ENCODE measurements around the gene ARHGEF28.

The ARHGEF28 gene

DNA sequence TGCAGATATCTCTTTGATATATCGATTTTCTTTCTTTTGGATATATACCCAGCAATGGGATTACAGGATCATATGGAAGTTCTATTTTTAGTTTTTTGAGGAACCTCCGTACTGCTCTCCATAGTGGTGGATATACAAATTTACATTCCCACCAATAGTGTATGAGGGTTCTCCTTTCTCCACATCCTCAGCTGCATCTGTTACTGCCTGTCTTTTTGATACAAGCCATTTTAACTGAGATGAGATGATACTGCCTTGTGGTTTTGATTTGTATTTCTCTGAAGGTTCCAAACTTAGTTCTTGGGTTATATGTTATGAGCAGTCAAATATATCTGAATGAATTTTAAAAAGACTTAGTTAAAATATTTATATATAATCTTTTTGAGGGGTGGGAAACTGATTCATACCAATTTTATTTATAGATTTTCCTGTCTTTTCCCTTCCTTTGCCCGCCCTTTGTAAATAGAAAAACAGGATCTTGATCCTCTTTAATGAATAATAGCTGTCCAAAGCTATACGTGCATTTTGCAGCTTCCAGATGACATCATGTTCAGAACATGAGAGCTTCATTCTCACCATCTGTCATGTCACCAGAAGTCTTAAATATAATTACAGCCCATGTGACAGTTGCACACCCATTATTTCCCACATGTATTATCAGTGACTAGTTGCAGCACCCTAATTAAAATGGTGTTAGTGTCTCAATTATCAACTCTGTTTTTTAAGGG lies 6.2 kb upstream of the ARHGEF28 start:
- DNase-seq = no peak

DNA sequence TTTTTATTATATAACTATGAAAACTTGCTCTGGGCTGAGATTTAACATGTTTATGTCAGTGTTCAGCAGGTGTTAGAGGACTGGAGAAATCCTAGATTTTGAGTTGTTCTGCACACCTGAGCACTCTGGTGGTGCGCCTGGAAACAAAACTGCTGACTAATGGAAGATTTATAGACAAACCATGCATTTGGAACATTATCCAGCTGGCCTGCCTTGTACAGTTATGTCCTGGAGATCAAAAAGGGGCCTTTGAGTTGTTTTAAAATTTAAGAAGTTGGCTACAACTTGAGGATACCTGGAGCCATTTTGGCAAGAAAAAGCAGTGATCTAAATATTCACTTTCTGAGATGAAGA lies 5.7 kb upstream of the ARHGEF28 start:
- DNase-seq = no peak

DNA sequence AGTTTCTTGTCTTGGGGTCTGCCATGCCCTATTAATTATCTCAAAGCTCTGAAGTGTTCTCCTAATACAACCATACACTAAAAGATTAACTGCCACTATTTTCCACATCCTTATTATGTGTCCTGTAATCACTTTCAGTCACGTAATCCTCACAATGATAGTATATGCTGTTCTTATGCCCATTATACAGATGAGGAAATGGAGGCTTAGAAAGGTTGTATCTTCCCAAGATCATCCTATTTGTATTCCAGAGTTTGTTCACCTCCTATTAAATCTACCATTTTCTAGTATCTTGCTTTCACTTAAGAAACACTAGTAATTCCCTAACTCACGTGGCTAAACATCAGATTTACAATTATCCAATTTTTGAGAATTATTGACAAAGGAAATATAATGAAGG lies 2.9 kb upstream of the ARHGEF28 start:
- DNase-seq = no peak

DNA sequence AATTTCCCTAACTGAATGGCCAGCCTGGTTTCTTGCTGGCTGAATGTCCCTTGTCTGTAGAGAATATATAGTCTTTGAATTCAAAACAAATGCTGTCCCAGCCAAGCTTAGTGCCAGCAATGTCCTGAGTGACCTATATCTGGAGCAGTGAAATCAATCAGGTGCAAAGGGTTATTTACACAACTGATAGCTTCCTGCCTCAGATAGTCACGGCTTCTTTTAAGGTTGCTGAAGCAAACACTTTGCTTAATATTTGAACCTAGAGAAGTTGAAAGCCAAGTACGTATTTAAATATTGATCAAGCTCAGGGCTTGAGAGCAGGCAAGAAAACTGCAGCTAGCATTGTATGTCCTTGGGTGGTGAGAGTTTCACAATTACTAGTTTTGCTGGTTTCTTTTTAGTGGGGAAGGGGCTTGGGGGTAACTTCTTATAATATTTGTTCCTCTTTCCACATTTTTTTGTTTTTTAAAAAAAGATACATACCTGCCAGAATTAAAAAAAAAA lies 2.0 kb upstream of the ARHGEF28 start:
- DNase-seq = no peak

DNA sequence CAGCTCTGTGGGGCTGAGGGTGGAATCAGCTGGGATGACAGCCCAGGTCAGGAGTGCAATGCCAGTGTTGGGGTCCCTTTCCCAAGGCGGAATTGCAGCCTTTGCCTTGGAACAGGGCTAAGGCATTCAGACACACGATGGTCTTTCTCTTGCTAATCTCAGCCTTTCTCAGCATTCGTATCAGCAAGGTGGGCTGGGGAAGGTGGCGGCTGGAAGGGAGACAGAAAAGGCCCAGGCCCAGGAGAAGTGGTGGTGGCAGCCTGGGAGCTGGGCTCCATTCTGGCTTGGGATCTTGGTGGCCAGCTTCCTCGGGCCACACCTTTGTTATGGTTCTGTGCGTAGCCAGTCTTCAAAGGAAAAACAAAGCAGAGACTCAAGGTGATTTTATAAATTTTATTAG lies 1.1 kb upstream of the ARHGEF28 start:
- no peak for DNase-seq

DNA sequence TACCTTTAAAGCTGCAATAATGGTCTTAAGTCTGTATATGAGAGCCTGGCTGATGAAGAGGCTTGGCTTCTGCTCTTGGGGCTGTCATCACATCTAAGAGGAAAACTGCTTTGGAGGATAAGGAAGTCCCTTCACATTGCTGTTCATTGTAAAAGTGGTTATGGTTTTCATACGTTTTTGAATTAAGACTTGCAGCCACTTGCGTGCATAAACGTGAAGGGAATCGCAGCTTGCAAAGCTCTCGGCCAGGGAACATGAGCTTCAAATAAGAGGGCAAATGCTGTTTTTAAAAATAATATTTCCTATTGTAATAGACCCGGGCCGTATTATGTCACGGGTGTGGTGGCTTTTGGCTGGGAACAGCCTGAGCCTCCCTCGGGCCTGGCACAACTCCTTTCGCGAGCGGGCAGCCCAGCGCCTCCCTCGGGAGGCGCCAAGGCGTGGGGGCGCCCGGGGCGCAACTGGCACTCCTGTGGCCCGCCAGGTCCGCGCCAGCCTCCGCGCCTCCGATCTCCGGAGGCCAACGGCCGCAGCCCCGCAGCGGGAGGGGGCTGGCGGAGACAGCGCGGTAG lies 538 bp upstream of the ARHGEF28 start:
- DNase-seq = no peak

DNA sequence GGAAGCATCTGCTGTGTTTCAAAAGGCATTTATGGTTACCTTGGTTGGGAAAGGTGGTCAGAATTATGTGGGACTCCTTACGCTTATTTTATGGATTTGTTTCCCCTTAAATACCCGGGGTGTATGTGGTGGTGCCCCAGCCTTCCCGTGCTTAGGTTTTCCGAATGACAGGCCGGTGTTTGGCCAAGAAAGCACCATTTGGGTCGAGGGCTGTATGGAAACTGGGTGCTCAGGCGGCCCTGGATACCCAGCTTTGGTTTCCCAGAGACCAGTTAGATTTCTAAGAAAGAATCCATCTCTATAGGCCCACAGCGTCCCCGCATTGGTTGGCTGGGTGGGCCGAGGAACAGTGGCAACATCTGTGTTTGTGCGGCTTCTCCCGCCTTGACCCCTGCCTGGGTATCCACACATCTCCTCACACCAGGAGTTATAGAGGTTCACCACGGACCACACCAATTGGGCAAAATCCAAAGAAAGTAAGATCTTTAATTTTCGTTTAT lies 868 bp downstream of the ARHGEF28 start:
- DNase-seq = no peak

DNA sequence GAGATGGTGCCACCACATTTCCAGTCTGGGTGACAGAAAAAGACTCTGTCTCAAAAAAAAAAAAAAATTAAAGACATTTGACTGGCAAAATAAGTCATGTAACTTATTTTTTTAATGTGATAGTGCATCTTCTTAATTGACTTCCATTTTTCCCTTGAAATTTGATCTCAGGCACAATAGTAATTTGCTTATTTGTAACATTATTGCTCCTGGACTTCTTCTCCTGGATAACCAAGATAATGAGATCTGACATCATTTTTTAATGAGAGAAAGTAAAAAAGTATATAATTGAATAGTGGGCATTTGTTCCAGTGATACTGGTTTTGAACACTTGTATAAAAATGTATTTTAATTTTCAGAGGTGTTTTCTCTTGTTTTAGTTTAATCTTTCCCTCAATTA lies 3.5 kb downstream of the ARHGEF28 start:
- no peak for DNase-seq

DNA sequence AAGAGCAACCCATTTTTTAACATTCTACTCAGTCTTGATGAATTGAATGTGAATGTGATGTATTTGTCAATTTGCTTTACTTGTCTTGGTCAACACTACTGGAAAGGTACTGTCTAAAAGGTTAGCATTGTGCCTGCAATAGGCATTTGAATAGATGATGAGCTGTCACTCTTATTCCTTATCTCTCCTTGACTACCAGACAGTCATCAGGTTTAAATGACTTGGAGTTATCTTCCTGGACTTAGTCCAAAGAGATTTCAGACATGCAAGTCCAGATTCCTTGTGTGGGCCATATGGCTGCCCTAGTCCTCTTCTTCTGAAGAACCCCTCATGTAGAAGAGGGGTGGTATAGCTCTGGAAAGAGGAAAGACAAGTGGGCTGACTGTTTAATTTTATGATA lies 4.8 kb downstream of the ARHGEF28 start:
- no peak for DNase-seq

DNA sequence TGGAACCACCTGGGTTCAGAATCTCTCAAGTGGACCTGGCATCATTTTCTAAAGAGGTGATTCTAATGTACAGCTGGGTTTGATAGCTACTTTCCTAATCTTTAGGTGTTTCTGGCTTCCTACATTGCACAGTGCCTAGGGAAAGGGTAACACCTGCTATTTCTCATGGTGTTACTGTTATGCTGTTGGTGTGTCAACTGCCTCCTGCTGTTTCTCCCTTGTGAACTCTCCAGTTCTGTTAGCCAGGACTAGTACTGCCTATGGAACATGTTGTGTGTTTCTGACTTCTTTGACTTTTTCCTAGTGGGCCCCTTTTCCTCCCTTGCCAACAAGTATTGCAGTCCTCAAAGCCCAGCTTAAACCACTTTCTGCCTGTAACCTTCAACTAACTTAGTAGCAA lies 5.5 kb downstream of the ARHGEF28 start:
- DNase-seq = no peak

DNA sequence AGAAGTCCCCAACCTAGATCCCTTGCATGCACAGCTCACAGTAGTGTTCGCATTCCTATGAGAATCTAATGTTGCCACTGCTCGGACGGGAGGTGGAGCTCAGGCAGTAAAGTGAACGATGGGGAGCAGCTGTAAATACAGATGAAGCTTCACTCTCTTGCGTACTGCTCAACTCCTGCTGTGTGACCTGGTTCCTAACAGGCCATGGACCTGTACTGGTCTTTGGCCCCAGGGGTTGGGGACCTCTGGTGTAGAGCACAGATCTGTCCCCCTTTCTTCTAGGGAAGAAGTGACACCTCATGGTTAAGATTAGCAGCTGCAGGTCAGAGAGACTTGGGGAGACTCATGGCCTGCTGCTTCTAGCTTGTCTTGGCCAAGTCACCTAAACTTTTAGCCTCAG lies 7.1 kb downstream of the ARHGEF28 start:
- no peak for DNase-seq

DNA sequence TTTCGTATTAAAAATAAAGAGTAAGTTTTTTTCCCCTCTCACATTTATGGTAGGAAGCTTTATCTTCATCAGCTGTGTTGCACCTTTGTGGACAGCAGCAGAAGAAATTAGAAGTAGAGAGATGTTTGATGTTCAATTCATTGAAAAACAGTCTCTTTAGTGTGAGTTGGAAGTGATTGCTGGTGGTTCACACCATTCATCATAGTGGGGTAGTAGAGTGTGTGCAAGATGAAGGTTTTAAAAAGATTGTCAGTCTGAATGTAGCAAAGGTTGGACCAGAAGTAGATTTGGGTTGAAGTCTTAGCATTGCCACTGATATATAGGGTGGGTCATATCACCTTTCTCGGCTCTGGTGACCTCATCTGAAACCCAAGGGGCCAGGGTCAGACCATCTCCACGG lies 10.4 kb downstream of the ARHGEF28 start:
- DNase-seq = no peak

DNA sequence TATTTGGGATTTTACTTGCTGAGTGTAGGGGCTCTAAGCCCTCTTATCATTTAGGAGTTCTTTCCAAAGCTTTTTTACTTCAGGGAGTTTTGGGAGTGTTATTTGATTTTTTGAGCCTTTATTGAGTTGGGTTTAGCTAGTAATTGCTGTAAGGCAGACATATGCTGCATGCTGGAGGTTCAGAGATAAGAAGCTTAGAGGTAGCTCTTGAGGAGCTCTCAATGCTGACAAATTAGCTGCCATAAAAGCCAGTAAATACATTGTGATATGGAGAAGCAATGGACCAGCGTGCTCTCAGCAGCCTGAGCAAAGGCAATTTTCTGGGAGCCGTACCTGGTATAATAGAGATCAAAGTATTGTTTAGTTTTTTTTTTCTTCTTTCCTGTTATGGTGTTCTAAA lies 11.6 kb downstream of the ARHGEF28 start:
- no peak for DNase-seq

DNA sequence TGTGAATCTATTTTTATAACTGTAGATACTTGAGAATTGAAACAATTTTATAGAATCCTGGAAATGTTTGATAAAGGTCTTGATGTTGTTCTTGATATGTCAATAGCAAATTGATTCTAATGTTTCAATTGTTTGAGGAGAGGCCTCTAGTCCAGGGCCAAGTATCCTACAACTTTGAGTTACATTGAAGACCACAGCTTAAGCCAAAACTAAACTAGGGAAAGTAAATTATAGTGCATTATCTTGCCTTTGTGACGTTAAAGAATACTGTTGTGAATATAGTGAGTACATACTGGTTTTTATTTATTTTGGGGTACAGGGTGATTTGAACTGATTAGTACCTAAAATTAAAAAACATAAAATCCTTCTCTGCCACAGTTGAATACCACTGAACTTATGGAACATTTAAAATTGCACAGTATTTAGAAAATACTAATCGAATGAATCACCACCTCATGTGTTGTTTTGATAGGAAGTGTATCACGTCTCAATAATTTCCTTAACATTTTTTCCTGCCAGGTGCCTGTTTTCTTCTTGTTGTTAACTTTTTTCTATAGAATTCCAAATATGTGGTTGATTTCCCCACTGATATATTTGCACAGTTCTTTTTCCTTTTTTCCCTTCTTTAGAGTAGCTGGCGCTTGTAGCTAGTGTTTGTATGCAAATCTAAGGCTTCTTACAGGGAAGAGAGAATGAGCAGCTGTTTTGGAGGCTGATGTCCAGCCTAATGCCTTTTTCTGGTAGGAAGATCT lies 12.5 kb downstream of the ARHGEF28 start:
- no peak for DNase-seq

DNA sequence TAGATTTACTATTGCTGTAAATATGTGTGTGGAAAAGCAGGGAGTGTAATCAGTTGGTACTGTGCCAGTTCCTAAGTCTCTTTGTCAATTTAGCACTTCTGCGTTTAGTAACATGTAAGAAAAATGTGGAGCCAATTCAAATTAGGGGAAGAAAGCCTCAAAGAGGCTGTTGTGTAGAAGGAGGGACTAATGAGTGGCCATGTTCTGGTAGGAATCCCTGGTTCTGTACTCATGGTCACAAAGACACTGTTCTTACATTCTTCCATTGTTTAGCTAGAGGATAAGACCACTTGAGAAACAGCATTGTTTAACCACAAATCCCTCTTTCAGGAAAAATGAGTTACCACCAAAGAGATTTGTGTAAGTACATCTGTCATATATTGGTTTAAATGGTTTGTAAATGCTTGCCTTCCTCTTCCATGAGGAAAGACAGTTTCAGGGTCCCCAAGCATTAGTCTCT lies 14.9 kb downstream of the ARHGEF28 start:
- DNase-seq = no peak

DNA sequence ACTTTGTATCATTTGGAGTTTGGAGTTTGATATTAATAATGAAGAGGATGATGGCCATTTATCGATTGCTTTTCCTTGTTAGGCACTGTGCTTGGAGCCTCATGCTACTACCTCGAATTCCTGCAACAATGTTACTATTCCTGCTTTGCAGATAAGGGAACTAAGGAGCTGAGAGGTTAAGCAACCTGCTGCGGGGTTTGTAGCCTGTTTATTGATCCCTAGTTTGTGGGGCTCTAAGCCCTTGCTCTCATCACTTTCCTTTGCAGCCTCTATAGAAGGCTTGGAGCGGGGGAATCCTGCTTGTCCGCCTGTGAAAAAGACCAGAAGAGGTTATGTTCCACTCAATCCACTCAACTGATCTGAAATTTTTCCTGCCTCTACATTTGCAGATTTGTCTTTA lies 15.8 kb downstream of the ARHGEF28 start:
- DNase-seq = no peak

DNA sequence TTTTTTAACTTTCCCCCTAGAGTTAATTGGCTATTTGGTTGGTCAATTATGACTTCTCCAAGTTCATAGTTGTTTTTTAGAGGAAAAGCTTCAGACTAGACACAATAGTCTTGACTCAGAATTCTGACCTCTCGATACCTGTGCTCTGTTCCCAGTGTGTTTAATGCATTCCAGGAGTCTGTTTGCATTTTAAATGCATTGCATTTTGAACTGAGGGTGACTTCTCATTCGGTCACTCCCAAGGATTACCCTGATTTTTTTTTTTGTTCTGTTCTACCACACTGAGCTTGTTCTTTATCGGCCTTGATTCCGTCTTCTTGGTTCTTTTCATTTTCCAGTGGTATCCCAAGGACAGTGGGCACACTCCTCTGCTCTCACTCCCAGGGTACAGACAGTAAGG lies 16.3 kb downstream of the ARHGEF28 start:
- DNase-seq = no peak

DNA sequence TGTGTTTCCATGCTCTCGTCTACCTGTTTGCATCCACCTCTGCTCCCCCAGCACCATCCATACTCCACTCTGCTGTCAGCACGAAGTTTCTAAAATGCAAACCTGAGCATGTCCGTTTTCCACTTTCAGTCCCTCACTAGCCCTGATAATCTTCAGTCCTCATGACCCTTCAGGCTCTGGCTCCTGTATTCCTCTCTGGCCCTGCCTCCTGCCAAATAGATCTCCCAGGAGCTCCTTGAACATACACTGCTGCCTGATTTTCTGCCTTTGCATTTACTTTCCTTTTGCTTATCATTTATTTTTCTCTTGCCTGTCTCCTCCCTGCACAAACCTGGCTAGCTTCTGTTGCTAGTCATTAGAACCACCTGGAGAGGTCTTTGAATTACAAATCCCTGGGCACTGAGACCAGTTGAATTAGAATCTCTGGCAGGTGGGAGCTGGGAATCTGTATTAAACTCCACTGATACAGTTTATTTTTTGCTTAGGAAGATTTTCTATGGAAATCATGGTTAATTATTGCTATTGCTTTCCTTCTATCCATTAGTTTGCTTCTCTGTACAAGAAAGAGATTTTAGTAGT lies 18.5 kb downstream of the ARHGEF28 start:
- no peak for DNase-seq

DNA sequence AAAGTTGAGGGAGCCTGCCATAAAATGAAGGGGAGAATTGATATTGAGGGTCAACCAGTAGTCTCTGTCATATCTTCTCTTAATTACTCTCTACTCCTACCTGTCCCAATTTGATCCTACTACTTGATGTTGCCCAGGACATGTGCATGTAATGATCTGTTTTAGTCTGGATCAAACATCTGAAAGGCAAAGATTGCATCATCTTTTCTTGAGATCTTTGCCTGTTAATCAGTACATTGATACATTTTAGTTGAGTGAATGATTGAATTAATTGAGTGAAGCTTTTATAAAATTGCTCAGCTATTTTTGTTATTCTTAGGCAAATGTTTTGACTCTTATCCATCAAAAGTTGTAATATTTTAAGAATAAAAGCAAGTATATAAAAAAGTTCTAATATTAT lies 21.7 kb downstream of the ARHGEF28 start:
- DNase-seq = no peak

DNA sequence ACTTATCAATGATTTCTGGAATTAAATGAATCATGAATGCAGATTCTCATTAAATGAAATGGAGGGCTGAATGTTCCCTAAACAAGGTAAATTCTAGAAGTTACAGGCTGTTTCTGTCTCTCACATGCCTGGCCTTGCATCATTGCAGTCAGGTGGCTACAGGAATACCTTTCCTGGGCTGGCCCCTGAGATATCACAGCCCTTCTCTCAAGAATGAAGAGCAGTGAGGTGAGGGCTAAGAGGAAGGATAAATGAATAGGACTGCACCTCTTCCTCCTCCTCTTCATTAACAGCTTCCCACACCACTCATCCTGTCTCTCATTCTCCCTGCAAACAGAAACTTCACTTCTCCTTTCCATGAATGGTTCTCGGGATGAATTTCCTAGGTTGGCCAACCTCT lies 22.5 kb downstream of the ARHGEF28 start:
- no peak for DNase-seq

DNA sequence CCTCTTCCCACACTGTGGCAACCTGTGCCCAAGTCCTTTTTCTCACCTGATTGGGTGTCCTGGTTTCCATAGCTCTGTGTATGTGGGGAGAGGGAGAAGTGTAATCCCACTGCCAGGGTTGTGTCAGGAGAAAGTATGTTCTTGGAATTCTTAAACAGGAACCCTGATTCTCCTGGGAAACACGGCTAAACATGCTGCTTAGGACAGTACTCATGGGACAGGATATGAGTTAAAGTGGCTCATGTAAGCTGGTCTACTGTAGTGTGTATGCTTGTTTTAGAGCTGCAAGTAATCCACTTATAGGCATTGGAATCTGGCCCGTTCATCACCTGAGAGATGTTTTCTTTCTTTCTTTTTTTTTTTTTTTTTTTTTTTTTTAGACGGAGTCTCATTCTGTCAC lies 23.9 kb downstream of the ARHGEF28 start:
- DNase-seq = no peak

DNA sequence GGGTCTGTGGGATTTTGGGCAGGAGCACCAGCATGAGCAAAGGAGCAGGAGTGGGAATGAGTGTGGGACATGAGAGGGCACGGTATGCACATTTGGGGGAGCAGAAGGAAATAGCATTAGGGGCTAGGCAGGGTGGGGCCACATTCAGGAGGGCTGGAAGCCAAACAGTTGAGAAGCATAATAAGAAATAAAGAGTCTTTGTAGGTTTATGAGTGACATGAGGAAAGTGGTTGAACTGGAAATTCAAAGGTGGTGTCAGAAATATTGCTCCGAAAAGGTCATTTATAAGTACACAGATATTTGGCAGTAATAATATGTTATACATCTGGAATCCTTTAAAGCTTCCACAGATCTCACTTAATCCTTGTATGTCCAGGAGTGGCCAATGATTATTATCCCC lies 26.4 kb downstream of the ARHGEF28 start:
- DNase-seq = no peak

DNA sequence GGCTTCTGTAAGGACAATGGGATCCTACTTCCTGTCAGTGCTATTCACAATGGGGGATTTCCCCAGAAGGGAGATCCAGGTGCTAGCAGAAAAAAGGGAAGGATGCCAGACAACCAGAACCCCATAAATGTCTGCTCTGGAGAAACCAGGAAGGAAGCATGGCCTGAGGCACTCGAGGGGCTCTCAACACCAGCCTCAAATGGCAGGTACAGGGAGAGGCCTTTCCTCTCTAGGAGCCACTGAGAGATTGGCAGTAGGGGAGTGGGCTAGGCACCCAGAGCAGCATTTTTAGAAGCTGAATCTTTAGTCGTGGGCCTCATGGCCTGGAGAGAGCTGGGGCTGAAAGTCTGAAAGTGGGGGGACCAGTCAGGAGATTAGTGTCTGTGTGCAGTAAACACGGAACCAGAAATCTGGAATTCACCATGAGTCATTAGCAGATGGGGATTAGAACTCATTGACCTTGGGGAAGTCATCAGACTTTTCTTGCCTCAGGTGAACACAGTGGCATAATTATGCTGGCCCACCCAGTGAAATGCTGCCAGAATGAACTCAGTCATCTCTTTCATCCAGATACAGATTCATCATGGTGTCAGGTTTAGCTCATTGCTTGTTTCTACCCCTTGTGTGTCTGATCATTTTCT lies 28.3 kb downstream of the ARHGEF28 start:
- no peak for DNase-seq

Data from activated T-cell treated with anti-CD3 and anti-CD28 coated beads for 4 hours (primary cell).